Naive thymus-derived CD8-positive, alpha-beta T cell (primary cell): ENCODE results near the gene TMOD2. TPM values are rescaled to one million over a fixed set of nuclear protein-coding genes. Genes with fewer than 3 reads are reported as not detected.

Source experiments
- ATAC-seq, 2 donors: fragments of 150-1000 bp; cut with Tn5 transposase in 1 of 2; sonication (Bioruptor Pico), chemical (Tn5 transposase) in 1 of 2; 1 replicate in 1 of 2; 2 replicates in 1 of 2; pipeline ENCODE4 v1.10.0; 2021; ENCODE audit warnings: mild to moderate bottlenecking in 2 of 2, moderate library complexity in 2 of 2
- POLR2A ChIA-PET: fragments of 350-600 bp; sonication (Branson Sonifier 250); formaldehyde crosslinking; loops from one replicate; lab custom pipeline; 2021; ENCODE audit warnings: antibody characterized with exemption; lab: Charles Lee
- DNase-seq, 10 donors: peaks; one replicate each; pipeline versions ENCODE4 v3.0.0 to v3.0.0-alpha.2; 2020 to 2022
- H3K27ac Mint-ChIP-seq, 10 donors: one replicate each; pipeline ENCODE4 v1.8.0; 2020 to 2022; ENCODE audit warnings: mild to moderate bottlenecking in 10 of 10, mixed read lengths in 10 of 10, moderate library complexity in 4 of 10, inconsistent platforms in 1 of 10
- H3K27me3 Mint-ChIP-seq, 5 donors: one replicate each; pipeline ENCODE4 v1.8.0; 2021 to 2022; ENCODE audit warnings: mixed read lengths in 5 of 5
- H3K36me3 Mint-ChIP-seq, 3 donors: one replicate each; pipeline ENCODE4 v1.8.0; 2020 to 2022; ENCODE audit warnings: mixed read lengths in 3 of 3, mild to moderate bottlenecking in 2 of 3, inconsistent platforms in 1 of 3
- H3K4me1 Mint-ChIP-seq, 4 donors: one replicate each; pipeline ENCODE4 v1.8.0; 2021 to 2022; ENCODE audit warnings: mixed read lengths in 4 of 4
- H3K4me3 Mint-ChIP-seq, 10 donors: one replicate each; pipeline ENCODE4 v1.8.0; 2020 to 2022; ENCODE audit warnings: mild to moderate bottlenecking in 10 of 10, mixed read lengths in 10 of 10, moderate library complexity in 6 of 10, inconsistent platforms in 1 of 10
- H3K9me3 Mint-ChIP-seq, 9 donors: one replicate each; pipeline ENCODE4 v1.8.0; 2020 to 2022; ENCODE audit warnings: mixed read lengths in 9 of 9, mild to moderate bottlenecking in 3 of 9, inconsistent platforms in 1 of 9, moderate library complexity in 1 of 9
- polyA plus RNA-seq, 3 donors: library from polyadenylated mRNA; unstranded; fragments of 300-500 nt; fragmentation: Illumina TruSeq; gene quantifications; one replicate each; pipeline ENCODE4 v1.2.3, GENCODE V29; 2021
- total RNA-seq, 8 experiments: library from RNA in 2 of 8; stranded (reverse) in 2 of 8; gene quantifications; one replicate each; pipeline ENCODE4 v1.2.3 and lab custom pipeline; 2021 to 2026

The TMOD2 gene
- total RNA-seq (10 to 100 TPM; 19.9 to 21.0 TPM), polyA plus RNA-seq (1 to 10 TPM; 2.9 to 4.4 (median 3.5) TPM), total RNA-seq (lab: John Stamatoyannopoulos, UW) (15.9 to 94.7 (median 46.2) reads per million in 6 experiments)

DNA sequence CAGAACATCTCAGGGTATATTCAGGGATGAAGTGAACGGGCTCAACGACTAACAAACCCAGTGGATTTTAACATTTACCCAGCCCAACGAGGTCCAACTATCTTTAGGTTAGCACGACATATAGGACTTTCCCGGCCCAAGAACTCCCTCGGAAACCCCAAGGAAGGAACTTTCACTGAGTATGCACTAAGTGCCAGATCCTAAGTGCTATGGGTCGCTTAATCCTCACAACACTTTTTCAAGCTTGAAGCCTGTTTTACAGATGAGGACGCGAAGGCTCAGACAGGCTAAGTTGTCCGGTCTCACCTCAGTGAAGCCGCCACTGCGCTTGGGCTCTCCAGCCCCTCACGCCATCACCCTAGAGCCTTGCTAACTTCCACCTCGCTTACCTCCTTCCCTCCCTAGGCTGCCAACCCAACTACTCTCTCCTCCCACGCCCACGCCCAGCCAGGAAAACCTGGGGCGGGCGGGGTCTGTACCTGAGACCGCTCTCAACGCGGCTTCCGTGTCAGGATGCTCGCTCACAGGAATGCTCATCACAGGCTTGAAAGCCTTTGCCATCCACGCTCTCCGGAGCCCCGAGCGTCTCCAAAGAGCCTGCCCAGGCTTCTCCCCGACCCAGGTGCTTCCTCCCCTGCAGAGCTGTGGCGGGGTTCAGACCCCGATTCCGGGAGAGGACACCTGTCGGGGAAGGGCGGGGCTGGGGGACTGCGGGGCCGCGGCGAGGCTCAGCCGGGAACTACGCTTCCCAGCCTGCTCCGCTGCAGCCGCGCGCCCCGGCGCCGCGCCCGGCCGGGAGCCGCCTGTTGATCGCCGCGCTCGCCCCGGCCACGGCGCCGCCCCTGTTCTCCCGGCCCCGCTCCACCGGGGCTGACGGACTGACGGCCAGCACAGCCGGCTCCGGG, at the start of gene TMOD2:
TMOD2 (plus strand) TSS at position 806 of the 905 bp plus-strand sequence. CDS start 14,845 bp downstream, outside the sequence.
- POLR2A ChIA-PET: interaction anchor here (8.0 kb wide), 1 partner anchor 13 kb away, joined by 68 read pairs; the partner anchor contains the start of gene LYSMD2
- Mint-ChIP-seq H3K9me3 (no peaks in the 10 kb centered on the region), H3K4me3 (peak within 1 kb of the TSS; percentile 83 to 94 (median 92)), H3K27ac (peak within 1 kb of the TSS; percentile 22 to 86 (median 73)), H3K4me1 (peaks cover 27 to 55% (median 46%) of the 10 kb centered on the region in 4 donors), H3K36me3 (no peaks in the 10 kb centered on the region), H3K27me3 (peaks cover 0 to 3% (median 0%) of the 10 kb centered on the region in 5 donors)
- ATAC-seq (peak; percentile 89 to 91), DNase-seq (peak; percentile 11 to 71 (median 44))

DNA sequence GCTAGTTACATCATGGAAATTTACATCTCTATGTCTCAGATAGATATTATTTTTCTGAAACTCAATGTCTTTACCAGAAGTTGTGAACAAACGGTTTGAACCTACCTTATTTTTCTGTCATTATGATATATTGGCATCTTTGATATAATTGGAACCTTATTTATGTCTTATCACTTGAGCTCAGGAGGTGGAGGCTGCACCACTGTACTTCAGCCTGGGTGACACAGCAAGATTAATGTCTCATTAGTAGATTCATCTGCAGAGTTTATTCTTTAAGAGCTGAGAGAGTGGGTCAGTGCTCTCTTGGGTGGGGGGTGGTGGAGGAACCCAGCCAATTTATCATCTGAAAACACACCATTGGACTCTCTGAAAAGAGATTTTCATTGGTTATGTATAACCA, 48.7 kb upstream of the TMOD2 start:
- Mint-ChIP-seq H3K4me1 (no peaks in the 10 kb centered on the region), H3K36me3 (peaks cover 0 to 3% (median 0%) of the 10 kb centered on the region in 3 donors), H3K27ac (no peak overlapping the region), H3K4me3 (no peak overlapping the region), H3K27me3 (peaks cover 0 to 9% (median 2%) of the 10 kb centered on the region in 5 donors), H3K9me3 (no peaks in the 10 kb centered on the region)
- no peak for ATAC-seq
- no peak for DNase-seq
- POLR2A ChIA-PET: no interaction called here

DNA sequence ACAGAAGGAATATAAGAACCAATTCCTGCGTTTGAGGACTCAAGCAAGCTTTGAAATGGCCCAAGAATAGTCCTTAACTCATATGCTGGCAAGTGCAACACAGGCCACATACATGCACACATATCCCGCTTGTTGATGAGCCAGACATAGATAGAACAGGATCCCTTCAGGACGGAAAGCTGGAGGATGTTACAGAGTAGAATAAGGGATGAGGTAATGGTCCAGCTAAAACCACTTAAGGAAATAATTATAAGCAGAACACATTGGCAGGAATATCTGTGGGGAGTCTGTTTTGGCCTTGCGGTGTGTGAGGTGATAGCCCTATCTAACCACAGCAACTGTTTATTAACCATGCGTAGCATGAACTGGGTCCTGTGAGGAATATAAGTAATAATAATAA, 45.1 kb upstream of the TMOD2 start:
- POLR2A ChIA-PET: no interaction called here
- H3K9me3 Mint-ChIP-seq: no peaks in the 10 kb centered on the region
- ATAC-seq (no peak), DNase-seq (no peak)
- peaks cover 0 to 3% (median 0%) of the 10 kb centered on the region in 3 donors for H3K36me3 Mint-ChIP-seq
- no peaks in the 10 kb centered on the region for H3K4me1 Mint-ChIP-seq
- peaks cover 0 to 4% (median 2%) of the 10 kb centered on the region in 5 donors for H3K27me3 Mint-ChIP-seq
- no peak overlapping the region for H3K27ac Mint-ChIP-seq
- no peak overlapping the region for H3K4me3 Mint-ChIP-seq

DNA sequence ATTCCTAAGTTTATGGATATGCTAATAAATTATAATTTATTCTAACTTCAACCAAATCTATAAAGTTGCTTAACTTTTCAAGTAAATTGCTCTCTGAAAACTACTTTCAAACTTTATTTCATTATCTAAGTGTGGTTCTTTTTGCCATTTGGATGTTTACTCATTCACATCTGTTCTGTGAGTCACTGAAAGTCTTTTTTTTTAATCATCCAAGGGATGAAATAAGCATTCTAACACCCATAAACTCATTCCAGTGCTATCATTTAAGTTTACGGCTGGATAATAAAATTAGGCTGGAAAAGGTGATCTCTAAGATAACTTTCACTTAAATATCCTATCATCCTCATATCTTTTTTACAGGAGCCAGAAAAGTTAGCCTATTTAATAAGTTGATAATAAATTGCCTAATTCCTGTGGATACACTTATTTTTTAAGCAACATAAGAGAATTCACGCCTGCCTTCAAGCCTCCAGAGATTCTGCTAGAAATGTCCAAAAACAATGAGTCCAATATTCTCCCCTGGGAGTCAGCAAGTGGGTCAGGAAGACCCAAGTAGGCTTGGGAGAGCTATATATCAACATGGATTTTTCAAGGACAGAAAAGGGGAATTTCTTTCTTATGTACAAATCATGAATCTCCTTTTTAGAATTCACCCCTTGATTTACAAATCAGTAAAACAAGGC, 44.3 kb upstream of the TMOD2 start:
- POLR2A ChIA-PET: no interaction called here
- H3K27ac Mint-ChIP-seq: no peak overlapping the region
- H3K4me3 Mint-ChIP-seq: no peak overlapping the region
- ATAC-seq: no peak
- H3K36me3 Mint-ChIP-seq: peaks cover 0 to 3% (median 0%) of the 10 kb centered on the region in 3 donors
- peaks cover 0 to 4% (median 2%) of the 10 kb centered on the region in 5 donors for H3K27me3 Mint-ChIP-seq
- H3K9me3 Mint-ChIP-seq: no peaks in the 10 kb centered on the region
- no peaks in the 10 kb centered on the region for H3K4me1 Mint-ChIP-seq
- no peak for DNase-seq

DNA sequence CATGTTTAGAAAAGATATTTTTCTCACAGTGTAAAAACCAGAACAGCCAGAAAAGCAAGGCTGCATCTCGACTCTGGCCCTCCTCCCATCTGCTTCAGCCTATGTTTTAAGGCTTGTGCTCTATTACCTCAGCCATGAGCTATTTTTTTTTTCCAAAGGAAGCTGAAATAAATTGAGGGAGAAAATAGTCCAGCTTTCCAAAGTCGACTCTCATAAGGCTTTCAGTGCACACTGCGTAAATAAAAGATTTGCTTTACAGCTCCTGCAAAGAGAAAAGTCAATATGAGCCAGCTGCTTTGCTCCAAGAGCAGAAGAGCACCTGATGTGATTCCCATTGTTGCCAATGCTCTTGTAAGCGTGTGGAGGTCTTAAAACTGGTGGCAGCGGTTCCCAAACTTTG, 43.4 kb upstream of the TMOD2 start:
- ATAC-seq (no peak), DNase-seq (no peak)
- POLR2A ChIA-PET: no interaction called here
- peaks cover 0 to 4% (median 2%) of the 10 kb centered on the region in 5 donors for H3K27me3 Mint-ChIP-seq
- peaks cover 0 to 3% (median 0%) of the 10 kb centered on the region in 3 donors for H3K36me3 Mint-ChIP-seq
- no peaks in the 10 kb centered on the region for H3K9me3 Mint-ChIP-seq
- H3K4me1 Mint-ChIP-seq: no peaks in the 10 kb centered on the region
- no peak overlapping the region for H3K4me3 Mint-ChIP-seq
- H3K27ac Mint-ChIP-seq: no peak overlapping the region

DNA sequence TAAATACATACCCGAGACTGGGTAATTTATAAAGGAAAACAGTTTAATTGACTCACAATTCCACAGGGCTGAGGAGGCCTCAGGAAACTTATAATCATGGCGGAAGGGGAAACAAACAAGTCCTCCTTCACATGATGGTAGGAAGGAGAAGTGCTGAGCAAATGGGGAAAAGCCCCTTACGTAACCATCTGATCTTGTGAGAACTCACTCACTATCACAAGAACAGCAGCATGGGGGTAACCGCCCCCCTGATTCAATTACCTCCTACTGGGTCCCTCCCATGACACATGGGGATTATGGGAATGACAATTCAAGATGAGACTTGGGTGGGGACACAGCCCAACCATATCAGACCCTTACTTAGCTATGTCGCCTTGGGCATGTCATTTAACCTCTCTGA, 42.4 kb upstream of the TMOD2 start:
- Mint-ChIP-seq H3K36me3 (peaks cover 0 to 3% (median 0%) of the 10 kb centered on the region in 3 donors), H3K9me3 (no peaks in the 10 kb centered on the region), H3K27me3 (peaks cover 0 to 4% (median 2%) of the 10 kb centered on the region in 5 donors), H3K4me1 (no peaks in the 10 kb centered on the region), H3K4me3 (no peak overlapping the region), H3K27ac (no peak overlapping the region)
- DNase-seq (no peak), ATAC-seq (no peak)
- POLR2A ChIA-PET: no interaction called here

DNA sequence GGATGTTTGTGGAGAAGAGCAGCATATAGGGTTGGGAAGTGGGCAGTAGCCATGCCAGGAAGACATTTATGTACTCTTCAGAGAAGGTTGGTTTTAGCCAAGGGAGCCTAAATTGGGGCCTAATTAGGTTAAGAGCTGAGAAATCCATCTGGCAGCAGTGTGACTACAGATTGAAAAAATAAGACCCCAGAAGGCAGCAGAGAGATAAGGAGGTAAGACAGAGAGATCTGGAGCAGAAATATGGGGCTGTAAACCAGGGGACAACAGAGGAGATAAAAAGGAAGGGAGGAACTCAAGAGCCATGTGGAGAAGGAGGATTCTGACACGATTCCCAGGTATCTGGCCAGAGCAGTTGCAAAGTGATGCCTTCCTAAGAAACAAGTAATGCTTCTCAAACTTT, 37.2 kb upstream of the TMOD2 start:
- POLR2A ChIA-PET: no interaction called here
- H3K27ac Mint-ChIP-seq: peak overlapping the region in 1 of 10 donors; percentile 24
- H3K27me3 Mint-ChIP-seq: no peaks in the 10 kb centered on the region
- H3K9me3 Mint-ChIP-seq: no peaks in the 10 kb centered on the region
- H3K36me3 Mint-ChIP-seq: no peaks in the 10 kb centered on the region
- no peak for ATAC-seq
- no peak for DNase-seq
- H3K4me3 Mint-ChIP-seq: no peak overlapping the region
- H3K4me1 Mint-ChIP-seq: peaks cover 0 to 7% (median 2%) of the 10 kb centered on the region in 4 donors

DNA sequence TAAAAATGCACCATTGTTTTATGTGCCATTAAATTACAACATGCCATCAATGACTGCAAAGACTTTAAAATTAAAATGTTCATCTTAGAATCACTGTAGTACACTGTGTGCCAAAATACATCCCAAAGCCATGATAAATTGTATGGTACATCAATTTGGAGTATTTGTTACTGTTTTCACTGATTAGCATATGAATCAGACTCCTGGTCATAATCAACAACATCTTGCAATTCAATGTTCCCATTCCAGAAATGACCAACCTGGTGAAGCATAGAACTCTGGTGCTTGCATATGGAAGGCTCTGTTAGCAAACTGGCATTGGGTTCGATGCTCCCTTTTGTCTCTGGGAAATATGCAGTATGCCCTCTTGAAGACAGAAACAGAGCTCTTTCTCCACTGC, 36.5 kb upstream of the TMOD2 start:
- Mint-ChIP-seq H3K4me1 (peaks cover 0 to 7% (median 2%) of the 10 kb centered on the region in 4 donors), H3K9me3 (no peaks in the 10 kb centered on the region), H3K36me3 (no peaks in the 10 kb centered on the region), H3K4me3 (no peak overlapping the region), H3K27me3 (no peaks in the 10 kb centered on the region), H3K27ac (no peak overlapping the region)
- POLR2A ChIA-PET: no interaction called here
- DNase-seq (no peak), ATAC-seq (no peak)

DNA sequence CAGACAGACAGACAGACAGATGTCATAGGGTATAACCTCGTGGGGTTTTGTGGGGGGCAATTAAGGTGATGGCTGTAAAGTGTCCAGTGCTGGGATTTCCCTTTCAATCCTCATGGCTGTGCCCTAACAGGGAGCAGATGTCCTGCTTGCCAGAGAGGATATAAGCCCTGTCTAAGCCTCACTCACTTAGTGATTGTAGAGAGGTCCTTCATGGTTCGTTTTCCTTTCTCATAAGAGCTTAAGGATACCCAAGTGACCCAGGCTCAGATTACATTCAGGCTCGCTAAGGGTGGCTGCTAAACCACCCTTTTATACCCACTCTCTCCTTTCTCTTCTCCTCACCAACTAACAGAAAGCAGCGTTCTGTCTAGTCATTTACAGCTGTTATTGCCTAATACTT, 33.2 kb upstream of the TMOD2 start:
- H3K27me3 Mint-ChIP-seq: no peaks in the 10 kb centered on the region
- peaks cover 0 to 25% (median 20%) of the 10 kb centered on the region in 3 donors for H3K36me3 Mint-ChIP-seq
- H3K9me3 Mint-ChIP-seq: no peaks in the 10 kb centered on the region
- ATAC-seq (no peak), DNase-seq (no peak)
- POLR2A ChIA-PET: no interaction called here
- H3K4me3 Mint-ChIP-seq: no peak overlapping the region
- H3K4me1 Mint-ChIP-seq: peaks cover 8 to 12% (median 8%) of the 10 kb centered on the region in 4 donors
- H3K27ac Mint-ChIP-seq: peak overlapping the region in 6 of 10 donors; percentile 4 to 57 (median 29)

DNA sequence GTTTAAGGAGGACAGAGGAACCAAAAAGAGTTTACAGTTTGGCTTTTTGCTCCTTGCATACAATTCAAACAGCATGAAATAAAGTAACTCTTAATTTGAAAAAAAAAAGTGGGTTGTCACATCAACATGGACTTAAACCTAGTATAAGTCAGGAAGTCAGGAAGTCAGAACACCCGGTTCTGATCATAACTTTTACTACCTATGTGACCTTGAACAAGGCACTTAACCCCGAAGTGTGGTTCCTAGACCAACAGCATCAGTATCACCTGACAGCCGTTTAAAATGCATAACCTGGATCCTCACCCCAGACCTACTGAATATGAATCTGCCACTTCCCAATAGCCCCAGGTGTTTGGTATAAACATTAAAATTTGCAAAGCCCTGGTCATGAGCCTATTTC, 32.7 kb upstream of the TMOD2 start:
- no peak for ATAC-seq
- DNase-seq: no peak
- no peak overlapping the region for H3K4me3 Mint-ChIP-seq
- POLR2A ChIA-PET: no interaction called here
- peaks cover 8 to 16% (median 8%) of the 10 kb centered on the region in 4 donors for H3K4me1 Mint-ChIP-seq
- H3K9me3 Mint-ChIP-seq: no peaks in the 10 kb centered on the region
- H3K27ac Mint-ChIP-seq: peak overlapping the region in 4 of 10 donors; percentile 19 to 34 (median 27)
- peaks cover 0 to 28% (median 23%) of the 10 kb centered on the region in 3 donors for H3K36me3 Mint-ChIP-seq
- H3K27me3 Mint-ChIP-seq: no peaks in the 10 kb centered on the region

DNA sequence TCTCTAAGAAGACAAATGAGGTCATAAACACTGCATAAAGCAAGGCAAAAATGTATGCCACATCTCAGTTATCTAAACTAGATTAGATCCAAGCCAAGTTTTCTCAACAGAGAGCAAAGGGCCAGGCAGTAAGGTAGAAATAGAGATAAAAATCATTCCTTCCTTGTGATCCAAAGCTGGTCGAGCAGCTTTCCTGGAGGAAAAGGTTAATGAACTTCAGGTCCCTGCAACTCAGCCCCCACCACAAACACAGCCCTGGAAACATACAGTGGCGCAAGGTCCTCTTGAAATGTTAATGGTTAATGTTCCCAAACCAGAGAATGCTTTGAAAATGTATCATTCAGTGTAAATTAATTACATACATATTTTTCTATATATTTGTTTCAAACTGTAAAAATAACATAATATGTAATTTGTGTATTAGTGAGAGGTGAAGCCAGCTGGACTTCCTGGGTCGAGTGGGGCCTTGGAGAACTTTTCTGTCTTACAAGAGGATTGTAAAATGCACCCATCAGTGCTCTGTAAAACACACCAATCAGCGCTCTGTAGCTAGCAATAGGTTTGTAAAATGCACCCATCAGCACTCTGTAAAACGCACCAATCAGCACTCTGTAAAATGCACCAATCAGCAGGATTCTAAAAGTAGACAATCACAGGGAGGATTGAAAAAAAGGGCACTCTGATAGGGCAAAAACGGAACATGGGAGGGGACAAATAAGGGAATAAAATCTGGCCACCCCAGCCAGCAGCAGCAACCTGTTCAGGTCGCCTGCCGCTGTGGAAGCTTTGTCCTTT, 31.0 kb upstream of the TMOD2 start:
- Mint-ChIP-seq H3K9me3 (no peaks in the 10 kb centered on the region), H3K27ac (peak overlapping the region in 2 of 10 donors; percentile 12 to 70), H3K27me3 (no peaks in the 10 kb centered on the region), H3K36me3 (peaks cover 0 to 41% (median 23%) of the 10 kb centered on the region in 3 donors), H3K4me3 (no peak overlapping the region), H3K4me1 (peaks cover 11 to 31% (median 22%) of the 10 kb centered on the region in 4 donors)
- ATAC-seq (no peak), DNase-seq (no peak)
- POLR2A ChIA-PET: no interaction called here
